Body of pancreas (tissue), 4 donors: Measurements from ENCODE around the gene IQSEC1. TPM values are rescaled to one million over a fixed set of nuclear protein-coding genes. Genes with fewer than 3 reads are reported as not detected.

ENCODE experiments used
- ATAC-seq: fragments of 150-250 bp; one replicate; pipeline ENCODE4 v1.9.1; 2016
- DNase-seq, 4 donors: peaks; one replicate each; pipeline ENCODE4 v3.0.0-alpha.2; 2019
- H3K27ac ChIP-seq, 4 donors: fragments of 200-600 bp; sonication (generic); 1 replicate in 3 of 4; 2 replicates in 1 of 4; pipeline versions ENCODE4 v1.5.1 to v1.6.1; 2016 to 2019; ENCODE audit warnings: mild to moderate bottlenecking in 1 of 4, mixed read lengths in 1 of 4, moderate library complexity in 1 of 4
- H3K27me3 ChIP-seq, 2 donors: fragments of 200-600 bp; sonication (generic); one replicate each; pipeline ENCODE4 v1.6.0; 2016; ENCODE audit warnings: mild to moderate bottlenecking in 1 of 2
- H3K36me3 ChIP-seq, 2 donors: fragments of 200-600 bp; sonication (generic); replicated peaks in 1 of 2; 2 replicates each; pipeline ENCODE4 v1.5.1; 2016; ENCODE audit warnings: low read depth in 2 of 2; ENCODE audit not compliant: insufficient read depth in 1 of 2
- H3K4me1 ChIP-seq: fragments of 200-600 bp; sonication (generic); one replicate; pipeline ENCODE4 v1.6.0; 2016
- H3K4me3 ChIP-seq, 2 donors: fragments of 200-600 bp; sonication (generic); 1 replicate in 1 of 2; 2 replicates in 1 of 2; pipeline ENCODE4 v1.5.1; 2016 to 2019
- H3K9me3 ChIP-seq, 3 donors: fragments of 200-600 bp; sonication (generic); 1 replicate in 2 of 3; 2 replicates in 1 of 3; pipeline ENCODE4 v1.5.1; 2016
- CTCF ChIP-seq, 7 experiments: fragments of 450-650 bp in 4 of 7; fragments of 200-600 bp in 3 of 7; sonication (generic) in 3 of 7; IDR thresholded peaks; one replicate each; pipeline ENCODE4 v1.5.1; 2016 to 2019; ENCODE audit warnings: antibody characterized with exemption in 7 of 7
- POLR2A ChIP-seq, 3 donors: fragments of 450-650 bp; IDR thresholded peaks; one replicate each; pipeline ENCODE4 v1.6.1; 2016; ENCODE audit warnings: antibody characterized with exemption in 3 of 3, mild to moderate bottlenecking in 2 of 3
- WGBS, 2 donors: methylation state at CpG; one replicate each; pipeline ENCODE4 v1.1.5; 2017; 5-methylcytosine and 5-hydroxymethylcytosine counted together
- intact Hi-C: fragments of 100-400 bp; cut with DNase I; formaldehyde crosslinking; loops from one replicate; pipeline ENCODE4 v1.15.1; 2023
- total RNA-seq, 2 donors: library from RNA; depleted of rRNA; stranded (reverse); fragments of >200 nt; gene quantifications; one replicate each; pipeline ENCODE4 v1.1.0, GENCODE V29; 2016

Gene IQSEC1
- total RNA-seq, 2 donors from 2014 or later, result 29.6 to 42.2 TPM

- Histone ChIP-seq H3K36me3 (peaks cover 0 to 32% of the 10 kb centered on the region in 2 donors), H3K27ac (no peak overlapping the region), H3K9me3 (no peaks in the 10 kb centered on the region), H3K27me3 (no peaks in the 10 kb centered on the region), H3K4me1 (no peaks in the 10 kb centered on the region), H3K4me3 (no peak overlapping the region)
- no peak for TF ChIP-seq CTCF (IDR thresholded peaks at IDR 0.05)
- TF ChIP-seq POLR2A (IDR thresholded peaks at IDR 0.05), result no peak
- DNase-seq (no peak), ATAC-seq (no peak)
- intact Hi-C loops, result no loop called here
- WGBS, 2 donors, result 90 to 96% methylated on average over 7 of the region's 7 CpGs
Observed at GRCh38 chr3:12908859-12909258, 164.4 kb downstream of the IQSEC1 start.

- no peak for TF ChIP-seq CTCF (IDR thresholded peaks at IDR 0.05)
- no peak for TF ChIP-seq POLR2A (IDR thresholded peaks at IDR 0.05)
- H3K27ac ChIP-seq, result no peak overlapping the region
- no peak for ATAC-seq
- H3K4me1 ChIP-seq, result no peaks in the 10 kb centered on the region
- H3K9me3 ChIP-seq, result no peaks in the 10 kb centered on the region
- 89 to 93% methylated on average over 23 to 28 of the region's 28 CpGs for WGBS, 2 donors
- H3K4me3 ChIP-seq, result no peak overlapping the region
- no peaks in the 10 kb centered on the region for H3K27me3 ChIP-seq
- DNase-seq, result no peak
- intact Hi-C loops, result no loop called here
- peaks cover 0 to 32% of the 10 kb centered on the region in 2 donors for H3K36me3 ChIP-seq
Observed at GRCh38 chr3:12908136-12908730, 165.0 kb downstream of the IQSEC1 start.

GRCh38 chr3:12907729-12908128 lies 165.5 kb downstream of the IQSEC1 start:
- DNase-seq (no peak), ATAC-seq (no peak)
- WGBS, 2 donors, result 84 to 89% methylated on average over 18 of the region's 18 CpGs
- no peak overlapping the region for H3K4me3 ChIP-seq
- peaks cover 0 to 32% of the 10 kb centered on the region in 2 donors for H3K36me3 ChIP-seq
- no peaks in the 10 kb centered on the region for H3K4me1 ChIP-seq
- H3K9me3 ChIP-seq, result no peaks in the 10 kb centered on the region
- H3K27ac ChIP-seq, result no peak overlapping the region
- no peak for TF ChIP-seq POLR2A (IDR thresholded peaks at IDR 0.05)
- no peak for TF ChIP-seq CTCF (IDR thresholded peaks at IDR 0.05)
- intact Hi-C loops, result no loop called here
- H3K27me3 ChIP-seq, result no peaks in the 10 kb centered on the region

- Histone ChIP-seq H3K4me3 (no peak overlapping the region), H3K4me1 (no peaks in the 10 kb centered on the region), H3K27ac (no peak overlapping the region), H3K9me3 (no peaks in the 10 kb centered on the region), H3K27me3 (no peaks in the 10 kb centered on the region), H3K36me3 (peaks cover 0 to 32% of the 10 kb centered on the region in 2 donors)
- no peak for TF ChIP-seq POLR2A (IDR thresholded peaks at IDR 0.05)
- no peak for TF ChIP-seq CTCF (IDR thresholded peaks at IDR 0.05)
- no peak for ATAC-seq
- DNase-seq, result no peak
- 86 to 96% methylated on average over 8 to 15 of the region's 16 CpGs for WGBS, 2 donors
- intact Hi-C loops, result no loop called here
Observed at GRCh38 chr3:12907296-12907695, 165.9 kb downstream of the IQSEC1 start.

- intact Hi-C loops, result no loop called here
- Histone ChIP-seq H3K4me1 (no peaks in the 10 kb centered on the region), H3K4me3 (no peak overlapping the region), H3K27me3 (no peaks in the 10 kb centered on the region), H3K27ac (no peak overlapping the region), H3K36me3 (peaks cover 0 to 32% of the 10 kb centered on the region in 2 donors), H3K9me3 (no peaks in the 10 kb centered on the region)
- DNase-seq, result no peak
- no peak for ATAC-seq
- WGBS, 2 donors, result 73% methylated on average over 5 of the region's 5 CpGs
- no peak for TF ChIP-seq POLR2A (IDR thresholded peaks at IDR 0.05)
- TF ChIP-seq CTCF (IDR thresholded peaks at IDR 0.05), result no peak
Observed at GRCh38 chr3:12906916-12907290, 166.3 kb downstream of the IQSEC1 start.
